NCI-H1694 (cell line): ENCODE measurements around the gene PTPRO.
A peak's percentile ranks its signal among the peaks of the same experiment; 100 is the strongest.

Source experiments
- DNase-seq: peaks from one replicate; lab custom pipeline; 2025; lab: John Stamatoyannopoulos, UW

PTPRO gene

DNA sequence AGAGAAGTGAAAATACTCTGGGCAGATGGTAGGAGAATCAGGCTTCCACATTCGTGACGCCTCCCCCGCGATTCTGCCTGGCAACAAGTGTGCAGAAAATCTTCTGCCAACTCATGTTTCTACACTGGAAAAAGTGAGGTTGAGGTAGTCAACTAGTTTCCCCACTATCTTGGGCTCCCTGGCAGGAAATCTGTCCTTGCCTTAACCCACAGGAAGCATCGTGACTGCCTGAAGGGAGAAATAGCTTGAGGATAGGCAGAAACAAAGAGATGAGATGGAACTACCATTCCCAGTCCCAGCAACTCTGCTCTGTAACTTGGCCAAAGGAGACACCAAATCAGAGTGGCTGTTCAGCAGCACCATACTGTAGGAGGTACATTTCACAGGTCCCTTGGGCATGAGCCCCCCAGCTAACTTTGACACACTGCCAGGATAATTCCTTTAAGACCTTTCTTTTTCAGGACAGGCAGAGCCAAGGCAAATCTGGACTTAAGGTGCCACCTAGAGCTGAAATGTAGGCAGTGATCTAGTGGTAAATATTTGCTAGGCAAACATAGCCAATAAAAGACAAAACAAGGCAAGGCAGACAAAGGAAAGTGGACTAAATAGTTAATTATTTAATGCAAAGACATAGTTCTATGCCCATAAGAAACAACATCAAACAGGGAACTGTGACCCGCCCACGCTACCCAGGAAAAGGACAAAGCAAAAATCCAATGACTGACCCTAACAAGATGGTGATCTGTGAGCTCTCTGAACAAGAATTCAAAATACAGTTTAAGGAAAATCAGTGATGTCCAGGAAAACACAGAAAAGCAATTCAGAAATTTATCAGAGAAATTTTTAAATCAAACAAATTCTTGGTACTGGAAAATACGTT, 205.1 kb downstream of the PTPRO start:
- DNase-seq: no peak

DNA sequence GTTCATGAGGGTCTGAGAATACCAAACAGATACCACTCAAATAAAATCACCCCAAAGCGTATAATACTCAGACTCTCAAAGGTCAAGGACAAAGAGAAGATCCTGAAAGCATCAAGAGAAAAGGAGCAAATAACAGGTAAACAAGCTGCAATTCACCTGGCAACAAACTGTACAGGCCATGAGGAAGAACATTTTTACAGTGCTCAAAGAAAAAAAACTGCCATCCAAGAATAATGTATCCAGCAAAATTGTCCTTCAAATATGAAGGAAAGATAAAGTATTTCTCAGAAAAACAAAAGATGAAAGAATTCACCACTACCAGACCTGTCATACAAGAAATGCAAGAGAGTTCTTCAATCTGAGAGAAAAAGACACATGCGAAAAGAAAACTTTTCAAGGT, 206.4 kb downstream of the PTPRO start:
- no peak for DNase-seq

DNA sequence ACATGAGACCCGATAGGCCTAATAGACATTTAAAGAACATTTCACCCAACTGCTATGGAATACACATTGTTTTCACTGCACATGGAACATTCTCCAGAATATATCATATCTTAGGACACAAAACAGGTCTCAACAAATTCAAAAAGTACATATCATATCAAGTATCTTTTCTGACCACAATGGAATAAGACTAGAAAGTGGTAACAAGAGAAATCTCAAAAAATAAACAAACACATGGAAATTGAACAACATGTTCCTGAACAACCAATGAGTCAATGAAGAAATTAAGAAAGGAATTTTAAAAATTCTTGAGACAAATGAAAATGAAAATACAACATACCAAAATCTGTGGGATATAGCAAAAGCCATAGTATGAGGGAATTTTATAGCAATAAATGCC, 208.1 kb downstream of the PTPRO start:
- no peak for DNase-seq

DNA sequence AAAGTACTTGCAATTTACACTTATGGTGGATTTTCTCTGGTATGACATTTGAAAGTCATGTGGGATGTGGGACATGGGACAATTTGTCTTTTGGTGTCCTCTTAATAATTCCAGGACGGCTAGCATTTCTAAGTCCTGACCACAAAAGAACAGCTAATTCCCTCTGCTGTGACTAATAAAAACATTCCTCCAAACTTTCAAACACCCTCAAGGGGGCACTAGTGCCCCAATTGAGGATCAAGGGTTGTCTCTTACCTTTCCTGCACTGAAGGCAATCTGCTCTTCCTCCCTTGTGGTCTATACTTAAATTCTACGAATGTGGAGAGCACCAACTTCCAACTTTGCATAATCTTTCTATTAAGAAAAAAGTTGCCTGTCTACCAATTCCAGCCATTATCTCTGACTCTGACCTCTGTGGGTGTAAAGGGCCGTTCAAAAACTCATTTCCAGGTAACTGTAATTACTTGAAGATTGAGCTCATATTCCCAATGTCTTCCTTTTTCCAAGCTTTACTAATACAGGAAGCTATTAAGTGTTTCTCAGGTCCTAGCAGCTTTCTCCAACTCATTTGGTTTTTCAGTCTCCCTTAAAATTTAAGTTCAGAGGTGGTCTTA, 210.2 kb downstream of the PTPRO start:
- peak; percentile 70 for DNase-seq

DNA sequence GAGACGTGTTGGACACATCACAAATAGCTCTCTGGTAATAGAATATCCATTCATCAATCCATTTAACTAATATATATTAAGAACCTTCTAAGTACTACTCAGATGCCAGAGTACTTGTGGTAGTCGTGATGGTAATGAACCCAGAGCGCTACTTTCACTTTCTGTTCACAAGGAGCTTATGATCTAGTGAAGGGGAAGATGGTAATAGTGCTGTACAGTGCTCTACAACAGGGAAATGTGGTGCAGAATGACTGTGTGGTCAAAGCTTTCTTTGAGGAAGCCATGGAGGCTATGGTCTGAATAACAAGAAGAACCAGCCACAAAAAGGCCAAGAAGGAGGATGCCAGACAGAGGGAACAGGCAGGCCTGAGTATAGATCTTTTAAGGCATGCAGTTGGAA, 212.0 kb downstream of the PTPRO start:
- no peak for DNase-seq

DNA sequence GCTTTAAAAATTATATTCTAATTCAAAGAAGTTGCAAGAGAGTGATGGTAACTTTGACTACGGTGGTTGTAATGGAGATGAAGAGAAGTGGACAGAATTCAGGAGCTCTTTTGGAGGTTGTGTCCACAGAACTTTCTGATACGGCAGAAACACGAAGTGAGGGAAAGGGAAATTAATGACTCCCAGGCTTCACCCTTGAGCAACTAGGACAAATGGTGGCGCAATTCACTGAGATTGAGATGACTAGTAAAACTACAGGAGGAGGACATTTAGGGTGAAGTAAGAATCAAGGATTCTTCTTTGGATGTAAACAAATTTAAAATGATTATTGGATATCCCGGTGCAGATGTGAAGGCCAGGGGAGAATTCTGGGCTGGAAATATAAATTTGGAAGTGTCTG, 212.6 kb downstream of the PTPRO start:
- no peak for DNase-seq

DNA sequence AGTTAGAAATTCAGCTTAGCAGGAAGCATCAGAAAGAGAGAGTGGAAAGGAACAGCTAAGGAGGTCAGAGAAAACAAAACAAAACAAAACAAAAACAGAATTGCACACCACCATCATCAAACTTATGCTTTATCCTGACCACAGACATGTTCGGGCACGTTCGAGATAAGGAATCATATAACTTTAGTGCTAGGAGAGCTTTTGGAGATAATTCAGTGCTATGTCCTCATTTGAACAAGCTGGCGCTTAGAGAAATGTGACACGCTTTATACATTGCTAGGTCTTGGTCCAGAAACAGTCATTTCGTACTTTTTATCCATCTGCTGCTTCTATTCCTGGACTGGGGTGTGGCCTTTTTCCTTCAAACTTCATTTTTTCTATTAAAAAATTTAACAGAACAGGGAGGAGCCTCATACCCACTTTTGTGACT, 213.1 kb downstream of the PTPRO start:
- DNase-seq: no peak

DNA sequence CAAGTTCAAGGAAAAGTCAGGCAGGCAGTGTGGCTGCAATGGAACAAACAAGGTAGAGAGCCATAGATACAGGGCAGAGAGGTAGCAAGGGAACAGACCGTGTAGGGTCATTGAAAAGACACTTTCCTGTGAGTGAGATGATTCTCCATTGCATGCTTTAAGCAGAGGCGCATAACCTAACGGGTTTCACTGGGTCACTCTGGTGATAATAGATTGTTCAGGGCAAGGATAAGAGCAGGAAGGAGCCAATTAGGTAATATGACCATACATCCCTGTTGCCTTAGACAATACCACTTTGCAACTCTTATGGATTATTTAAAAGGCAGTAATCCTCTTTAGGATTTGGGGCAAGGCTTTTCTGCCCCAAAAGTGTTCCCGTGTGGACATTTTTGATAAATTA, 214.1 kb downstream of the PTPRO start:
- no peak for DNase-seq

DNA sequence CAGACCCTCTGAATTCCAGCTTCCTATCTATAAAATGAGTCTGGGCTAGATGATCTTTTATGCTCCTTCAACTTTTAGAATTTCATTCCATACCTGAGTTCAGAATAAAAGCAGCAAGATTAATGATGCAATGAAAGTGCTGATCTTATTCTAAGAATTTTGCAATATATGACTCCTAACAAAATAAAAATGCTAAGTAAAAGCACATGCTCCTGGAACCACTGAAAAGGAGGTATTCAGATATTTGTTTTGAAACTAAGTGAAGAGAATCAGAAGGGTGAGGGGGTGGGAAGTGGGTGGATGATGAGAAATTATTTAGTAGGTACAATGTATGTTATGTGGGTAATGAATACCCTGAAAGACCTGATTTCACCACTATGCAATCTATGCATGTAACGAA, 216.6 kb downstream of the PTPRO start:
- no peak for DNase-seq

DNA sequence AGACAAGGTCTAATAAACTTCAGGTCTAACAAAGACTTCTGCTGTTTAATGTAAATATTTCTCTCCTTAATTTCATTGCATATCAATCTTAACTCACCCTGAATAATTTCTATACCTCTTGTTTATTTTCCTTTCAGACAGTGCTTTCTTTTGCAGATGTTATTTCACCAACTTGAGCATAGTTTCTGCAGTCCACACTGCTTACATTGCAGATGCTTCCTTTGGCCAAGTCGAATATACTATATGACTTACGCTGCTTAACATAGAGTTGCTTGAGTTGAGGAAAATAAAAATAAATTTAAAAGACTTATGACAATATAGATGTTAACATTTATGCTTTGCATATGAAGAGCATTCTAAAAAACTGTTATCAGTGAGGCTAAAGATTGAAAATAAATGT, 217.7 kb downstream of the PTPRO start:
- no peak for DNase-seq

DNA sequence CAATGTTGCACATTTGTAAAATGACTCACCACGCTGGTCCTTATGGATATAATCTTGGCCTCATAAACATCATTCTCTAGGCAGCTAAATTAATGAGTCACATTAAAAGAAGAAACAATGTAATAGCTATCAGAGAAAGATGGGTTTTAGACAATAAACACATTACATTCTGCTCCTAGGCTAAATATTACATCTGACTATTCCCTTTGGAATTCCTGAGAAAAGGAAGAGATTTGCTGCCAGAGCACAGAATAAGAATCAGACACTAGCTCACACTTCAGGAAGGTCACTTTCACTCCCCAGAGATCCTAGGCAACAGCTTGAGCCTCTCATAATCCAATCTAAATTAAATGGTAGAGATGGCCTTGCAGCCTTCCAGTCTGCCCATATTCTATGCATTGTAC, 218.2 kb downstream of the PTPRO start:
- no peak for DNase-seq

DNA sequence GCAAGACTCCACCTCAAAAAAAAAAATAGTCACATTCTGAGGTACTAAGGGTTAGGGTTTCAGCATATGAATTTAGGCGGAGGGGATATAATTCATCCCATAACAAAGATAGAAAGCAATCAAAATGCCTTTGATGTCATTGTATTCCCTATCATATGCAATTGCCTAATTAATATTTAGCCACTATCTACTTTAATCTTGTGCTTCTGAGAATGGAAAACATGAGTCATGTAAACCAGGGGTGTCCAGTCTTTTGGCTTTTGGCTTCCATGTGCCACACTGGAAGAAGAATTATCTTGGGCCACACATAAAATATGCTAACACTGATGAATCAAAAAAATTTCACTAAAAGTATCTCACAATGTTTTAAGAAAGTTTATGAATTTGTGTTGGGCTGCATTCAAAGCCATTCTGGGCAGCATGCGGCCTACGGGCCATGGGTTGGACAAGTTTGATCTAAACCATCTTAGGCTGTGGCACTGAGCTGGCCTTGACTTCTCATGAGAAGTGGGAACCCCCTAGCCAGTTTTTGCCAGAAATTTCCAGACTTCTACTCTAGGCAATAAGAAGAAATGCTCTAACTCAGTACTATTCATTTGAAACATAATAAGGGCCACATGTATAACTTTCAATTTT, 219.8 kb downstream of the PTPRO start:
- no peak for DNase-seq

DNA sequence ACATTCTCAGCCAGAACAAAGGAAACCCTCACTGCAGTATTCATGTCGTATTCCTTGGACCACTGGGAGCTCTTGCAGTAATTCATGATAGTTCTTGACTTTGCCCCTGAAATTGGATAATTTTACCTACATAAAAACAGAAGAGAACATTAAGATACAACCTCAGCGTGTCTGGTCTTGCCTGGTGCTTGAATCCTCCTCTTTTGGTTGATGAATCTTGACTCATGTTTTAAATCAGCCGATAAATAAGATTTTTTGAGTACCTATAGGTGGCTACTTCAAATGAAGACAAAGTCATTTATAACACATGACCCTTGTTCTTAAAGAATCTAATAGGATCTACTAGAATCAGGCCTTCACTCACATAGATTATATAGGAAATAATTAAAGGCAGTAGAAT, 221.0 kb downstream of the PTPRO start:
- no peak for DNase-seq

DNA sequence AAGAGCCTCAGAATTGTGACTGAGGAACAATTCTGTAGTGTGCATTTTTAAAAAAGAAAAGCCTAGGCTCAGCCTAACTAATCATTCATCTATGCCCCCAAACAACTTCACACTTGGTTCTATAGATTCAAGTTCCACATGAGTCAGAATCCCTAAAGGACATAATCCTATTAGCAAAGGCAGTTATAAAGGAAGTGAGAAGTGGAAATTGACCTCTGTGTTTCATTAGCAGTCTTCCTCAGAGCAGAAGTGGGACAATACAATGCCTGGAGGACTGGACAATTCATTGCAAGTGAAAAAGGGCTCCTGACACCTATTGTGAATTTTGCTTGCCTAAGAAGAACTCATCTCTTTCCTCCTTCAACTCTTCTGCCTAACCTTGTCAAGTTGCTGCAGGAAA, 222.3 kb downstream of the PTPRO start:
- no peak for DNase-seq

DNA sequence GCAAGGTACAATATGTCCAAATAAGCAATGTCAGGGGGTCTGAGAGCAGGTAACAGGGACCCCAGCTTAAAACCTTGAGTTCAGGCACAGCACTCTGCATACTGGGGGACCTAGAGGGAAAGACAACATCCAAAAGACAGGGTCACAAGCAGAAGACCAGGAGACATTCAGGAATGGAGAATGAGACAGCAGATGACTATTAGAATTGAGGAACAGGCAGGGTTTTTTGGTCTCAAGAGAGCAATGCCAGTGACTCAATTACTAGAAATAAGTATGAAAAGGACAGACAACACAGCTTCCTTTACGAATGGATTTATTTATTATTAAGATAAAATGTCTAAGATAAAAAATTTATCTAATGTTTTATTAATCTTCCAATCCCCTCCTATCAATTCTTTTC, 223.0 kb downstream of the PTPRO start:
- DNase-seq: no peak

DNA sequence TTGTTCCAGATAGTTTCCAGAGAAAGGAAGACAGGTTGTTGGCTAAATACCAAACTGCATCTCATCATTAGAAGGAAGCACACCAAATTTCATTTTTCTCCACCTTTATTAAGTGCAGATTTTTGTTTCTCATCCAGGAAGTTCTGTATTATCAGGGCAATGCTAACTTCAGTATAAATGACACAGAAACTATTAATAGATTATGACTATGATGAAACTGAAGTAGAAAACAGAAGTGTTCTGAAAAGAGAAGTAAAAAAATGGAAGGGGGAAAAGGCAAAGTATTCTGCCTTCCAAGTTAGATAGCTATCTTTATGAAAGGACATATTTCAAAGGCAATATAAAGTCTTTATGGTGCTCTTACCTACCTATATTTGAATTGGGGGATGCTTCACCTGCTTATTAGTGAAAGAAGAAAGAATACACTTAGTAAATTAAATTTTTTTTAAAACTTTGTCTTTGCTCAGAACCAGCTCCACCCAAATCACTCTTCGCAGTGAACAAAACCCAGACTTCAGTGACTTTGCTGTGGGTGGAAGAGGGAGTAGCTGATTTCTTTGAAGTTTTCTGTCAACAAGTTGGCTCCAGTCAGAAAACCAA, 223.9 kb downstream of the PTPRO start:
- DNase-seq: no peak

DNA sequence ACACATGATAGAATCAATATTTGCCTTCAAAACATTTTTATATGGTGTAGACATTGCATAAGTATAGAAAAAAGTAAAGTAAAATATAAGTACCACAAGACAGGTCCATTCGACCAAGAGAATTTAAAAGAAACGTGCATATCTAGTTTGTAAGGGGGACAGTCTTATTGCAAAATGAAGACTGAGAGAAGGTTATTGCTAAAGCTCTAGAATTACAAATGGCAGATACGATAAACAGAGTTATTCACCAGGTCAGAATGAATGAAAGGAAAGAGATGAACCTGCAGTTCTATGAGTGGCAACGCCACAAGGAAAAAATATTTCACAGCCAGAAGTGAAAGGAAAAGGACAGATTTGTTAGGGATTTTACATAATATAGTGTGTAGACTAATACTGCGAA, 224.8 kb downstream of the PTPRO start:
- DNase-seq: no peak

DNA sequence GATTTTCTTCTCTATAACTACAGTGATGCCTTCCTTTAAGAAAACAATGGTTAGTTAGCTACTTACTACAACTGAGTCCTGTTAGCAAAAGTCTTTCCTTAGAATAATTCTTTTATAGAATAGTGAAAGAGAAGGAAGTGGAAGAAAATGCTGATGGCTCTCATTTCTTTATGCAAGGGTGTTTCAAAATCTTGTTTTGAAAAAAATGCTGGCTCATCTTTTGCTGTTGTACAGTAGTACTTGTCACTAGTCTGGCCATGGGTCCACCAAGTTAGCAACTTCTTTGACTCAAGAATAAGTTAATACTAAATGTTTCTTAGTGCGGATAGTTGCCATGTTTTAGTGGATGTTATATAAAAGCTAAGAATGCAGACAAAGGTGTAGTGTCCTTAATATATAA, 225.4 kb downstream of the PTPRO start:
- no peak for DNase-seq

DNA sequence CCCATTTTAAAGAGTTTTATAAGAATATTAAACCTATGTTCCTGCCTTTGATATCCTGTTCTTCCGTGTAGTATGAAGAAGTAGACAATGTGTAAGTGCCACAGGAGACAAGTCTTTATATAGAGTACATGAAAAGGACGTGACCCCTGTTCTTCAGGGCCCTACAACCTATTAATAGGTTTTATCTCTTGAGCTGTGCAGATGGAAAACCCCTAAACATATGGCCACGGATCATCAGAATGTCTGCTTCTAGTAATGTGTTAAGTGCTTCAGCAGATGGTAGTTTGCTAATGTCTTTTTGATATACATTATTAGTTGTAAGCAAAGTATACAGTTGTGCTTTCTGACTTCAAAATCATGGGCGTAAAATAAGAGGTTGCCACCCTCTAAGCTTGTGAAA, 228.5 kb downstream of the PTPRO start:
- peak; percentile 91 for DNase-seq

DNA sequence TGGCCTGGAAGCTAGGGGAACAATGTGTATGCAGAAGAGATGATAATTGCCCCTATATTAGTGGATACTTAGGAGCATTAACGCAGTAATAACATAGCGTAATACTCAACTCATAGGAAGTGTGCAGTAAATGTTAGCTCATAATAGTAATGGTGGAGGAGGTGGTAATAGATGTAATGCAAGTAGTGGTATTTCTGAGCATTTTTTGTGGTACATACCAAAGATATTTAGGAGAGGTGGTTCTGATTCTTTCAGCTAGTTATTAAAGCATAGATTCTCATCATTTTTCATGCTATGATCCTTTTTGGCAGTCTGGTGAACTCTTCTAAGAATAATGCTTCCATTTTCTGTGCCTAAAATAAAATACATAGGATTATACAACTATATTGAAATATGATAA, 233.1 kb downstream of the PTPRO start:
- no peak for DNase-seq

DNA sequence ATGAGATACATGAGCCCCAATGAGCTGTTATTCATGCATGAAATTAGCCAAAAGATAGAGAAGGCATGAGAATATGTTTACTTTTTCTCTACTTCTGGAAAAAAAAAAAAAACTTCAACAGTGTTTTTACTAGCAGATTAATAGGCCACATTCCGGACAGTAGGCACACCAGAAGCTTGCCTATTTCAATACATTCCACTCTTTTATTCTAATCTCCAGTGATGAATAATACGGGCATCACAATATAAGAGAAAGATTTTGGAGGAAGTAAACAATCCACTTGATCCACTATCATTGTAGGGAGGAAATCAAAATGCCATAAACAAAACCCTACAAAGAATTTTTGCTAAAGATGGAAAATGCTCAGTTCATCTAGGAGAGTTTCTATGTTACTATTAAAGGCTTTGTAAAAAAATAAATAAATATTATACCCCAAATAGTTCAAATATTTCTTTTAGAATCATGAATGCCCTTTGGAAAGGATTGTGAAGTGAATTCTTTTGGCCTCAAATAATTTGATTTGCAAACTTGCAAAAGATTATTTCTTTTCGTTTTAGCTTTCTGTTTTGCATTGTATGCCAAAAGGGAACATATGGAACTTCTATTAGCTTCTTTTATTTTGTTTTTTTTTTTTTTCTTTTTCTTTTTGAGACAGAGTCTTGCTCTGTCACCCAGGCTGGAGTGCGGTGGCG, 234.2 kb downstream of the PTPRO start:
- DNase-seq: no peak

DNA sequence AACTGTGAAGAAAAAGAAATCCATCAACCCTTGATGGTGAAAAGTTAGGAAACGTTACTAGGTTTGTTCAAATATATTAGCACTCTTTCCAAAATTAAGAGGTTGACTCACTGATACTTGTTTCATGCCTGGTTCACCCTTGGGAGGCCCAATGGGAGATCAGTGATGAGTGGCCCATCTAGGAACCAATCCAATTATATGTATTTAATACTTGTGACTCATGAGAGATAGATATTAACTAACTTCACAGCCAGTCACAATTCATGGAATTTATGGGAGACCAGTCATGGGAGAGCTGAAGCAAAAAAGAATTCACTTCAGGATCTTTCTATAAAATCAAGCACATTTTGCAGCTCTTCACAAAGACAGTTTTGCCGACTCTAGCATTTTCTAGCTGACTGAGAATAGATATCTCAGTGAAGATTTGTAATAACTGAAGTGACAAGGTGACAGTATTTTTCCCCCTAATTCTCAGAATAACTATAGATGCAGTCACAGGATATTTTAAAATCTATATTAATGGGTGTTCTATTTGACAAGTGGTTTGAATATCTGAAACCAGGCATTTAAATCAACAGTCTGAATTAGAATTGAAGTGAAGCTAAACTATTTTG, 236.7 kb downstream of the PTPRO start:
- no peak for DNase-seq
